Parathyroid adenoma (tissue), 2 donors: ENCODE data around the gene FDXR.
"Not testable (repeated sequence)": the region's sequence is repeated elsewhere in the genome, so short reads cannot be mapped to it uniquely, and the experiment has no call there.

Experiments used
- H2AFZ ChIP-seq: fragments of 300-600 bp; sonication (generic); one replicate; pipeline ENCODE4 v1.7.0; 2017; ENCODE audit warnings: antibody characterized with exemption, mild to moderate bottlenecking
- H3K27ac ChIP-seq: fragments of 300-600 bp; sonication (generic); one replicate; pipeline ENCODE4 v1.7.0; 2017
- H3K27me3 ChIP-seq: fragments of 300-600 bp; sonication (generic); one replicate; pipeline ENCODE4 v1.7.0; 2017; ENCODE audit warnings: low read length; ENCODE audit not compliant: control insufficient read depth, insufficient read depth
- H3K36me3 ChIP-seq: fragments of 300-600 bp; sonication (generic); one replicate; pipeline ENCODE4 v1.7.0; 2017; ENCODE audit warnings: low read length; ENCODE audit not compliant: control insufficient read depth, insufficient read depth
- H3K4me1 ChIP-seq: fragments of 300-600 bp; sonication (generic); one replicate; pipeline ENCODE4 v1.7.0; 2017; ENCODE audit warnings: control low read depth
- H3K4me2 ChIP-seq: fragments of 300-600 bp; sonication (generic); one replicate; pipeline ENCODE4 v1.7.0; 2017; ENCODE audit warnings: low read length
- H3K4me3 ChIP-seq: fragments of 300-600 bp; sonication (generic); one replicate; pipeline ENCODE4 v1.7.0; 2017; ENCODE audit warnings: low read depth, low read length
- H3K79me2 ChIP-seq: fragments of 300-600 bp; sonication (generic); one replicate; pipeline ENCODE4 v1.7.0; 2017; ENCODE audit warnings: control low read depth
- H3K9ac ChIP-seq: fragments of 300-600 bp; sonication (generic); one replicate; pipeline ENCODE4 v1.7.0; 2017; ENCODE audit warnings: mild to moderate bottlenecking
- H3K9me3 ChIP-seq: fragments of 300-600 bp; sonication (generic); one replicate; pipeline ENCODE4 v1.7.0; 2017; ENCODE audit warnings: low read length; ENCODE audit not compliant: control insufficient read depth
- CTCF ChIP-seq: fragments of 300-600 bp; sonication (generic); IDR thresholded peaks from one replicate; pipeline ENCODE4 v1.7.0; 2017; ENCODE audit warnings: antibody characterized with exemption, mild to moderate bottlenecking
- donor health status: primary hyperparathyroidism.

Gene FDXR

GRCh38 chr17:74873874-74874614 is 1.2 kb upstream of the FDXR start:
- Histone ChIP-seq H3K79me2 (no peaks in the 10 kb centered on the region), H3K4me1 (peaks cover 23% of the 10 kb centered on the region), H3K4me2 (peak overlapping the region; percentile 89), H3K9ac (peak overlapping the region; percentile 23), H3K9me3 (no peaks in the 10 kb centered on the region), H3K36me3 (no peaks in the 10 kb centered on the region), H3K4me3 (peak overlapping the region; percentile 92), H3K27ac (peak overlapping the region; percentile 84), H3K27me3 (no peaks in the 10 kb centered on the region), H2AFZ (peak overlapping the region; percentile 92)
- TF ChIP-seq CTCF, result no peak

DNA sequence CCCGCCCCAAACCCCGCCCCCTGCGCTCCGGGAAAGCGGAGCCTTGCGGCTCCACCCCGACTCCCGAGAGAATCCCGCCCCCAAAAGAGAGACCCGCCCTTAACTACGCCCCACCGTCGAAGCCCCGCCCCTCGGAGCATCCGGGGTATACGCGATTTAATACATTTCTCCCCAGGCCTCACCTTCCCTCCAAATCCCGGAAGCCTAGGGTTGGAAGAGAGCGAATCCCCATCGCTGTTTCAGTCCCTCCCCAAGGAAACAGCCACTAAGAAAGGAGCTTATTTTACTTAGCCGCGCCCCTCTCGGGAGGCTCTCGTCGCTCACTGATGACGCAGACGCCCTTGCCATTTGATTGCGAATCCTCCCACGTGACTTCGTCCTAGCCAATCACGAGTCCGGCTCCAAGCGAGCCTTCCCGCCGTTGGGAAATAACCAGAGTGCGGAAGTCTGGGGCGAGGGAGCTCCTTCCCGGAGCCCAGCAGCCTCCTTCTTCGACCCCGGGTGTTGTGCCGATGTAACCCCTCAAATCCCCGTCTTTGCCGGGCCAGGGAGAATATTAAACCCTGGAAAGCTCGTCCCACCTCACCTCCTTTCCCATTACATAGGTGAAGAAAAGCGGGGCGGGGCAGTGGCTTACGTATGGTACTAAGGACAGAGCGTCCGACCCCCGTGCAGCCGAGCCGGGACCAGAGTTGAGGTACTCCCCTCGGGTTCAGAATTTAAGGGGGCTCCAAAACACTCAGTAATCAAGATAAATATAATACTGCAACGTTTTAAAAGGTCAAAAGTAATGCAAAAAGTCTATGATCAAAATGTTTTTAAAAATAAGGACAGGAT is 461 bp upstream of the FDXR start:
- no peaks in the 10 kb centered on the region for H3K9me3 ChIP-seq
- H3K27me3 ChIP-seq, result no peaks in the 10 kb centered on the region
- TF ChIP-seq CTCF, result no peak
- H3K79me2 ChIP-seq, result no peaks in the 10 kb centered on the region
- peak overlapping the region; percentile 92 for H2AFZ ChIP-seq
- H3K27ac ChIP-seq, result peak overlapping the region; percentile 84
- peak overlapping the region; percentile 92 for H3K4me3 ChIP-seq
- H3K36me3 ChIP-seq, result no peaks in the 10 kb centered on the region
- H3K9ac ChIP-seq, result peak overlapping the region; percentile 23
- H3K4me2 ChIP-seq, result peak overlapping the region; percentile 89
- H3K4me1 ChIP-seq, result peaks cover 22% of the 10 kb centered on the region

DNA sequence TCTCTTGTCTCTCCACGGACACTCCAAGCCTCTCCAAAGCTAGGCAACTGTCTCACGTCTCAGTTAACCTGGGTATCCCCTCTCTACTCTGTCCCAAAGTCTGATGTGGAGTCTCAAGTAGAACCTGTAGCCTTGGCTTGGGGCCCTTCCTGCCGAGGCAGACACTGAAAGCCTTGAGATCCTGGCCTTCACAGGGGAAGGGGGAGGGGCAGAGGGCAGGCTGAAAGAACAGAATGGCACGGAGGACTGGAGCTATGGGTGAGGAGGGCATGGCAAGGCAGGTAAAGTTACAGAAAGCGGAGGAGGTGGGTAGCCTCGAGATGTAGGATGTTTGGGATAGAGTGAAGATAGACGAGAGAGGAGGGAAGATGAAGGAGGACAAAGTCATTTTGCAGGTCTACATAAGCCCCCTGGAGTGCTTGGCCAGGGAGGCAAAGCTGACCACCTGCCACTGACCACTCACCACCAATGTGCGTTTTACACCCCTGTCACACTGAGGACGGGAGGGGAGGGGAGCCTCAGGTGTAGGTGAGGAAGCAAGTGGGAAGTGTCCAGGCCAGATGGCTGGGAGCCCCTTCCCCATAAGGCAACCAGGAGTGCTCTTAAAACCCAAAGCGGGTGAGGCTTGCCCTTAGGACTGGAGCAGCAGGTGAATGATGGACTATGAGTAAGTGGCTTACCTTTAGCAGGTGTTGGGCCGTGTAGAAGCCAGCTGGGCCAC is 1.3 kb downstream of the FDXR start:
- Histone ChIP-seq H3K27ac (no peak overlapping the region), H3K4me3 (no peak overlapping the region), H2AFZ (no peak overlapping the region), H3K79me2 (no peaks in the 10 kb centered on the region), H3K9me3 (no peaks in the 10 kb centered on the region), H3K27me3 (no peaks in the 10 kb centered on the region), H3K4me2 (no peak overlapping the region), H3K9ac (no peak overlapping the region), H3K4me1 (peaks cover 12% of the 10 kb centered on the region), H3K36me3 (no peaks in the 10 kb centered on the region)
- no peak for TF ChIP-seq CTCF

- H3K4me1 ChIP-seq, result peaks cover 12% of the 10 kb centered on the region
- no peaks in the 10 kb centered on the region for H3K27me3 ChIP-seq
- no peak for TF ChIP-seq CTCF
- H2AFZ ChIP-seq, result no peak overlapping the region
- H3K79me2 ChIP-seq, result no peaks in the 10 kb centered on the region
- H3K4me3 ChIP-seq, result no peak overlapping the region
- no peaks in the 10 kb centered on the region for H3K36me3 ChIP-seq
- no peaks in the 10 kb centered on the region for H3K9me3 ChIP-seq
- H3K4me2 ChIP-seq, result no peak overlapping the region
- H3K9ac ChIP-seq, result no peak overlapping the region
- no peak overlapping the region for H3K27ac ChIP-seq
These were observed 2.3 kb downstream of the FDXR start for GRCh38 chr17:74870512-74870911.

- not testable (repeated sequence) for H3K79me2 ChIP-seq, H2AFZ ChIP-seq, H3K27me3 ChIP-seq, H3K9ac ChIP-seq, H3K4me2 ChIP-seq, H3K9me3 ChIP-seq, H3K4me3 ChIP-seq, H3K27ac ChIP-seq, H3K36me3 ChIP-seq
- H3K4me1 ChIP-seq, result peaks cover 12% of the 10 kb centered on the region
These were observed 2.8 kb downstream of the FDXR start for GRCh38 chr17:74870028-74870427.
